HG02642 (cell line): ENCODE results near the gene NUDT14.

ENCODE experiments used
- ATAC-seq: cut with Tn5 transposase; IDR thresholded peaks from one replicate; pipeline ENCODE4 v1.9.1; 2021; ENCODE audit warnings: mild to moderate bottlenecking; ENCODE audit not compliant: unreplicated experiment, poor library complexity

The NUDT14 gene

GRCh38 chr14:105138021-105138541 lies 43.0 kb downstream of the NUDT14 start:
- no peak for ATAC-seq

DNA sequence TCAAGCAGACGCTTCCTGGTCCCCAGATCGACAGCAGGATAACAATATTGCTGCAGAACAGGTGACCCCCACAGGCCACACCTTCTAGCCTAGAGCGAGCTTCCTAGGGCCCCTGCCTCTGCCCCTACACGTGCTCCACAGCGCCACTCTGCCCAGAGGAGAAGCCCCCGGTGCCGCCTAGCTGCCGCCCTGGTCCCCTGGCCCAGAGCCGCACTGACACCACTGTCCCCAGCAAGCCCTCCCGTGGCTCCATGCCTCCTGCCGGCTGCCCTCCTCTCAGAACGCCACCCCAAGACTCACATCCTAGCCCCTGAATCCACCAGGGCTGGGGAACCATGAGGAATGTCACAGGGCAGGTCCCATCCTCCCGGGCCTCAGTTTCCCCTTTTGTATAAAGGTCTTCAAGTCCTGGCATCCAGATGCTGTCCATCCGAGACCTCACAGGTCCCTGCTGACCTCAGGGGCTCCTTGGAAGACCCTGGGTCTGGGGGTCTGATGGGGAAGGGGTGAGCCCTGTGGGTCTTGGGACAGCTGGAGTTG lies 43.6 kb downstream of the NUDT14 start:
- ATAC-seq, result no peak

GRCh38 chr14:105136401-105137322 lies 44.5 kb downstream of the NUDT14 start:
- no peak for ATAC-seq

- ATAC-seq, result no peak
Measured at GRCh38 chr14:105135700-105136395, 45.3 kb downstream of the NUDT14 start.

DNA sequence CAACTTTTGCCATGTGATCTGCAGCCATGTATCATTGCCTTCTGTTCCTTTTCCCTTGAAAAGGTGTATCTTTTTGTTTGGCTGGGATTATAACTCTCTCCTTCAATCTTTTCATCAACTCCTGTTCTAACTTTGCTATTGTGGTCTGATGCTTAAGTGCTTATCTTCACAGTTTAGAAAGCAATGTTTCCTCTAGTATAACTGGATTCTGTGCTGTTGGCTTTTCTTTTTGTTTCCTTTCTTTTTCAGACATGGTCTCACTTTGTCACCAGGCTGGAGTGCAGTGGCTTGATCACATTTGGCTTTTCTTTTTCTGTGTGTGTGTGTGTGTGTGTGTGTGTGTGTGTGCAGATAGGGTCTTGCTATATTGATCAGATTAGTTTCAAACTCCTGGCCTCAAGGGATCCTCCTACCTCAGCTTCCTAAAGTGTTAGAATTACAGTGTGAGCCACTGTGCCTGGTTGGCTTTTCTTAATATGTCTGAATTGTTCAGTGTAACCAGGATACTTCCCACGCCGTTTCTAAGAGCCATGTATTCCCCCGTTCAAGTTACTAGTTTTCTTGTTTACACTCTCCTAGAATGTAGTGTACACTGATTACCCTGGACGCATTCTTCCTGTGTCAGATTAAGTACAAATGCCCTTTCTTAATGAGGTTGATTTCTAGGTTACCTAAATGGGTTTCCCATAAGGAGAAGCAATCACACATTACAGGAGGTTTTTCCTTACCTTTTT lies 48.0 kb downstream of the NUDT14 start:
- ATAC-seq, result no peak

GRCh38 chr14:105131241-105131640 lies 49.9 kb downstream of the NUDT14 start:
- no peak for ATAC-seq

- no peak for ATAC-seq
Measured at GRCh38 chr14:105128059-105128458, 53.1 kb downstream of the NUDT14 start.

DNA sequence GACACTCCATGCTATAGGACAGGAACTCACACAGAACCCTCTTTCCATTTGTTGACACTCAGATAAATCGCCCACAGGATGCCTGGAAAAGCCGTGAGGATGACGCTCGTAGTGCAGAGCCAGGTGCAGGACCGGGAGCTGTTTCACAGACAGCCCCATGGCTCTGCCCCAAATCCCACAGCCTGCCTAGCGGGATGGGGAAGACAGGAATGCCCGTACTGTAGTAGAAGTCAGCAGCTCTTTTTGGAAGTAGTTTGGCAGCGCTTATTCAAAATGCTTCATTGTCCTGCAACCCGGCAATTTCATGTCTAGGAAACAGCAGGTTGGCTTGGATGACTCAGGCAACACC lies 54.2 kb downstream of the NUDT14 start:
- no peak for ATAC-seq

DNA sequence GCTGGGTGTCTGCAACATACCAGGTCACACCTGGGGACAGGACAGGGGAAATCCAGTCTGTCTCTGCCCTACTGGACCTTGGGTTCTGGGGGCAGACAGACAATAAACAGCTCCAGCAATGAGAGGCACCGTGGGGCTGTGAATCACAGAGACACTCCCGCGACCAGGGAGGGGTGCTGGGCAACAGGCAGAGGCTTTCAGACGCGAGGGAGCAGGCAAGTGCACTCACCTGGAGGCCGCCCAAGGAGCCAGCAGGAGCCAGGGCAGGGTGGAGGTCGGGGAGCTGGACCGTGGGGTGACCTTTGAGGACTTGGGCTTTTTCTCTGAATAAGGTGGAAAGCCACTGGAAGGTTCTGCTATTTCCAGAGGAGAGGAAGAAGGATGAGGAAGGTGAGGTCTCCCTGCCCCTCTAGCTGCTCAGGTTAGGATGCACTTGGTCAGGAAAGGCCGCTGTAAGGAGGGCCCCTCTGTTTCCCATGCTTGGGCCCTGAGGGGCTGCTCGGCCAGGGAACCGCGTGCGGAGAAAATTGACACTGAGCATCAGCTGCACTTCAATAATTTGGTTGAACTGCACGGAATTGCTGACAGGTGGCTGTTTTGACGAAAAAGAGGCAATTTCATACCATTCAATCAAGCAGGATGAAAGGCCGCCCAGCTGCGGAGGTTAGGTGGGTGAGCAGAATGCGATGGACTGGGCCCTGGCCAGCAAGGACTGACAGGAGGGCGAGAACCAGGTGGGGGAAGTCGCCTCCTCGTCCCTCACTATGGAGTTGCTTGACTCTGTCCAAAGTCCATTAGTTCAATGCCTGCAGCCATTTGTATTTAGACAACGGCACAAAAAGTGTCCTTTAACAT lies 54.8 kb downstream of the NUDT14 start:
- ATAC-seq, result no peak

DNA sequence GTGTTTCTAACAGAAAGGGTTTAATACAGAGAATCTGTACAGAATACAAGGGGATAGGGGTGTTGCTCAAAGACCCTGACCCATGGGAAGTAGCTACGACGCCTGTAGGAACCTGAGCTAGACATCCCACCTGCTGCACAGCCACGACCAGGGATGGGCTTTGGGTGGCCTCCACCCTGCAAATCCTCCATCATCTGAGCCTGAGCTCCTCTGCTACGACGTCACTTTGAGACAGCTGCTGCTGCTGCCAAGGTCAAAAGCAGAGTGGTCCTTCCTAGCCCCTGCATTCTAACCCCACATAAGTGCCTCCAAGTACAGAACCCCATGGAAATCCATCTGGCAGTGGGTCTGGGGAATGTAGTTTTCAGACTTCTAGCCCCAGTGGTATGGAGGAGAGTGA lies 56.3 kb downstream of the NUDT14 start:
- no peak for ATAC-seq

DNA sequence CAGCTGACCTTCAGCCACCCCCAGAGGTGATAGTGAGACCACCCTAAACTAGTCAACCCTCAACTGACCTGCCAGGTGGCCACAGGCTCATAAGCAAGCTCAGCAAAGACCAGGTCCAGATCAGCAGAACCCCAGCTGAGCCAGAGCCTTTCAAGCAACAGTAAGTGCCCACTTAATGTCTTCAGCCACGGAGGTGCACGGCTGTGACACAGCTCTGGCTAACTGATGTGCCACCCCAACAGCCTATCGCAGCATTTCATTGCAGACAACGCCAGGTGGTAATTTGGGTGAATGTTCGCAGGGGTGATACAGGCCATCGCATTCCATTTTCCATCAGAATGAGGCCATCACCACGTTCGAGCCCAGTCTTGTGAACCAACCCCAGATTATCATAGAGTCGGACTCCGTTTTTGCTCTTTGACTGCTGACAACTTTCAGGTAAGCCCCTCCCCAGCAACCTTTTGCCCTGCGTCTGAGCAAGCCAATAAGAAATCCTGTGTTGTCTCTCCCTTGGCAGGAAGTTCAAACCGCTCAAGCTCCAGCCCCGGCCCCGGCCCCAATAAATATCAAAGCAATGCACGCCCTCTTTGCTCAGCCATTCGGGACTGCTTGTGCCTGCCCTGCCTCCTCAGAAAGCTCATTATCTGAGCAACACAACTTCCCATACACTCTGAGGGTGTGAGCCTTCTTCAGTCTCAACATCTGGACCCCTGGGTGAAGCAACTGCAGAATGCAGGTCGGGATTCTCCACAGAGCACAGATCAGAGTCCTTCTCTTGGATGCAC lies 56.9 kb downstream of the NUDT14 start:
- no peak for ATAC-seq

DNA sequence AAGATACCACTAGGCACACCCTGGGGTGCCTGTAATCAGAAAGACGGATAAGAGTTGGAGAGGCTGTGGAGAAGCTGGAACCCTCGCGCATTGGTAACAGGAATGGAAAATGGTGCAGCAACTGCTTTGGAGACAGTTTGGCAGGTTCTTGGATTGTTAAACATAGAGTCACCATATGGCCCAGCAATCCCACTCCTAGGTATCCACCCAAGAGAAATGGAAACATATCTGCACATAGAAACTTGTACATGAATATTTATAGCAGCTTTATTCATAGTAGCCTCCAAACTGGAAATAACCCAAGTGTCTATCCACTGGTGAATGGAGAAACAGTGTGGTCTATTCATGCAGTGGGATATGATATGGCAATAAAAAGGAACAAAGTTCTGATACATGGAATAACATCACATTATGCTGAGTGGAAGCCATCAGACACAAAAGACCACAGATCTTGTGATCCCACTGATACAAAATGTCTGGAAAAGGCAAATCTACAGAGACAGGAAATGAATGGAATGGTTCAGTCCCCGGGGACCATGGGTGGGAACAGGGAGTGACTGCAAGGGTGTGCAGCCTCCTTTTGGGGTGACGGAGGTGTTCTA lies 57.9 kb downstream of the NUDT14 start:
- no peak for ATAC-seq
